SK-N-MC (cell line): ENCODE measurements around the gene MKX.
"Not testable (repeated sequence)": the region's sequence is repeated elsewhere in the genome, so short reads cannot be mapped to it uniquely, and the experiment has no call there.

Source experiments
- DNase-seq: peaks from one replicate; pipeline ENCODE4 v3.0.0-alpha.2; 2011; ENCODE audit warnings: low read depth, low spot score
- H3K27ac ChIP-seq: fragments of 200-600 bp; sonication (generic); 2 replicates; pipeline ENCODE4 v1.5.1; 2016; ENCODE audit warnings: mixed run types
- H3K36me3 ChIP-seq: fragments of 200-600 bp; sonication (generic); 2 replicates; pipeline ENCODE4 v1.6.1; 2017; ENCODE audit warnings: antibody characterized with exemption, low read length, mixed read lengths; ENCODE audit not compliant: insufficient read depth
- H3K4me3 ChIP-seq: fragments of 200-600 bp; sonication (generic); 2 replicates; pipeline ENCODE4 v1.5.1; 2016
- H3K9ac ChIP-seq: fragments of 200-600 bp; sonication (generic); 2 replicates; pipeline ENCODE4 v1.8.0; 2017; ENCODE audit warnings: mixed run types, mixed read lengths; ENCODE audit not compliant: insufficient read length
- H3K9me3 ChIP-seq: fragments of 200-600 bp; sonication (generic); 2 replicates; pipeline ENCODE4 v1.6.1; 2017; ENCODE audit warnings: low read depth, mild to moderate bottlenecking, antibody characterized with exemption, low read length, moderate library complexity, mixed read lengths
- EZH2 ChIP-seq: fragments of 200-600 bp; sonication (generic); IDR thresholded peaks from one replicate; pipeline ENCODE4 v1.6.1; 2017; ENCODE audit warnings: antibody characterized with exemption
- FOXP2 ChIP-seq: optimal IDR thresholded peaks from 2 replicates; pipeline ENCODE3; 2011; ENCODE audit warnings: mild to moderate bottlenecking, moderate library complexity; ENCODE audit not compliant: insufficient read depth; ENCODE audit errors: extremely low read length, control extremely low read depth
- POLR2AphosphoS5 ChIP-seq: IDR thresholded peaks from 2 replicates; pipeline ENCODE4 v1.6.1; 2012; ENCODE audit warnings: mild to moderate bottlenecking, low read depth, low read length, borderline replicate concordance

MKX gene

GRCh38 chr10:27688991-27689390 lies 56.6 kb downstream of the MKX start:
- no peak overlapping the region for H3K4me3 ChIP-seq

GRCh38 chr10:27688276-27688675 lies 57.3 kb downstream of the MKX start:
- Histone ChIP-seq H3K4me3 (no peak overlapping the region), H3K27ac (no peak overlapping the region), H3K9me3 (no peaks in the 10 kb centered on the region), H3K36me3 (no peaks in the 10 kb centered on the region), H3K9ac (no peak overlapping the region)
- no peak for TF ChIP-seq FOXP2
- no peak for DNase-seq

More at GRCh38 chr10:27688991-27689390, 56.6 kb downstream of the MKX start:
- H3K27ac ChIP-seq, result no peak overlapping the region
- no peaks in the 10 kb centered on the region for H3K9me3 ChIP-seq
- H3K36me3 ChIP-seq, result no peaks in the 10 kb centered on the region
- no peak for DNase-seq
- TF ChIP-seq POLR2AphosphoS5 (no peak), EZH2 (no peak), FOXP2 (no peak)
- no peak overlapping the region for H3K9ac ChIP-seq

GRCh38 chr10:27687743-27688142 lies 57.9 kb downstream of the MKX start:
- no peak for DNase-seq
- Histone ChIP-seq H3K9me3 (no peaks in the 10 kb centered on the region), H3K36me3 (no peaks in the 10 kb centered on the region), H3K9ac (no peak overlapping the region), H3K27ac (no peak overlapping the region), H3K4me3 (no peak overlapping the region)
- TF ChIP-seq EZH2 (no peak), FOXP2 (no peak), POLR2AphosphoS5 (no peak)

- no peak overlapping the region for H3K27ac ChIP-seq
- no peaks in the 10 kb centered on the region for H3K36me3 ChIP-seq
- no peak overlapping the region for H3K4me3 ChIP-seq
- no peak for DNase-seq
- no peak overlapping the region for H3K9ac ChIP-seq
- TF ChIP-seq POLR2AphosphoS5 (no peak), FOXP2 (no peak), EZH2 (no peak)
- no peaks in the 10 kb centered on the region for H3K9me3 ChIP-seq
Observed at GRCh38 chr10:27687326-27687725, 58.3 kb downstream of the MKX start.

GRCh38 chr10:27685681-27686080 lies 59.9 kb downstream of the MKX start:
- no peak overlapping the region for H3K9ac ChIP-seq
- no peaks in the 10 kb centered on the region for H3K9me3 ChIP-seq
- H3K36me3 ChIP-seq, result no peaks in the 10 kb centered on the region
- TF ChIP-seq EZH2 (no peak), POLR2AphosphoS5 (no peak), FOXP2 (no peak)
- no peak overlapping the region for H3K27ac ChIP-seq
- H3K4me3 ChIP-seq, result no peak overlapping the region
- no peak for DNase-seq

GRCh38 chr10:27683226-27683625 lies 62.4 kb downstream of the MKX start:
- Histone ChIP-seq H3K27ac (no peak overlapping the region), H3K4me3 (no peak overlapping the region), H3K9me3 (no peaks in the 10 kb centered on the region), H3K9ac (no peak overlapping the region), H3K36me3 (no peaks in the 10 kb centered on the region)
- TF ChIP-seq EZH2 (no peak), FOXP2 (no peak), POLR2AphosphoS5 (no peak)
- no peak for DNase-seq

GRCh38 chr10:27681795-27682194 lies 63.8 kb downstream of the MKX start:
- H3K4me3 ChIP-seq, DNase-seq, H3K27ac ChIP-seq, H3K36me3 ChIP-seq, H3K9me3 ChIP-seq, H3K9ac ChIP-seq: not testable (repeated sequence)

GRCh38 chr10:27680691-27681605 lies 64.7 kb downstream of the MKX start:
- Histone ChIP-seq H3K36me3 (no peaks in the 10 kb centered on the region), H3K4me3 (no peak overlapping the region), H3K9me3 (no peaks in the 10 kb centered on the region), H3K27ac (no peak overlapping the region), H3K9ac (no peak overlapping the region)
- DNase-seq, result no peak
- TF ChIP-seq POLR2AphosphoS5, result no peak
- TF ChIP-seq EZH2, result no peak
- no peak for TF ChIP-seq FOXP2
